ENCODE results near the gene OBSCN. TPM values are rescaled to one million over a fixed set of nuclear protein-coding genes. Genes with fewer than 3 reads are reported as not detected.

The OBSCN gene
- total and polyA plus RNA-seq, 2 of the 4 experiments (the other 2 are of a cell fraction) = 4.1 to 9.5 TPM

DNA sequence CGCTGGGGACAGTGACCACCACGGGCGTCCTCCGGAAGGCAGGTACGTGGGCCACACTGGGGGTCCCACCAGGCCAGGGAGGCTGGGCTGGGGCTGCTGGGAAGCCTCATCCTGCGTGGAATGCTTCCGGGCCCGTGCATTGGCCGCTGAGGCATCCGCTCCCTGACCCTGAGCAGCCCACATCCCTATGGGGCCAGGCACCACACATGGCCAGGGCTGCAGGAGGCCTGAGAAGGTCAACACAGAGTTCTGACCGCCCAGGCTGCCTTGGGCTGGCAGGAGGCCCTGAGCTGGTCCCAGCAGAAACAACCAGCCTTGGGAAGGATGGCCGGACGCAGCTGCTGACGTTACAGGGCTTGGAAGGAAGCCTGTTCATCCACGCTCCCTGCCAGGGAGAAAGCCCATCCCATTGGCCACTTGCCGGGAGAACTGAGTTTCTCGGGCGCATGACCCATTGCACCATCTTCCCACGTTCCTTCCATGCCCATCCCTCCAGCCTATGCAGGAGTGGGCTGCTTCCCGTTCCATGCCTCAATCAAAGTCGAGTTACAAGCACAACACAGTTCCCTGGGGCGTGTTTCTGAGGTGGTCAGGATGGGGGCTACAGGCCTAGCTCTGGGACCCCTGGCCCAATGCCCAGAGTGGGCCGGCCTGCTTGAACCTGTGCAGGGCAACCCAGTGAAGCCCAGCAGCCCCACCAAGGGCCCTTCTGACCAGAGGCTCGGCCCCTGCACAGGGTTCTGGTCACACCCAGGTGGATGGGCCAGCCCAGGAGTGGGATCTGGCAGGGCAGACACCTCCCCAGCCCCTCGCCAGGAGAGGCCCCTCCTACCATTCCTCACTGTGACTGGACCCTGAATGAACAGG, 167.1 kb downstream of the OBSCN start:
- Histone ChIP-seq H2AK5ac (ENCODE audit: low read depth, low read length) (peak overlapping the region; percentile 67), H3K4ac (ENCODE audit: low read depth, low read length) (peak overlapping the region; percentile 68), H3K4me3 (ENCODE audit: insufficient read depth, low read depth, low read length) (no peak overlapping the region), H4K20me1 (ENCODE audit: insufficient read depth, low read length) (no peaks in the 10 kb centered on the region), H4K8ac (ENCODE audit: low read depth in 2 of 2, low read length in 2 of 2) (peak overlapping the region in 1 of 2 experiments; percentile 85; a peak in 1 of 4 replicates), H4K91ac (ENCODE audit: insufficient read depth, low read depth, low read length) (peak overlapping the region; percentile 4; the same call in 1 of the 2 replicates), H3K9me1 (ENCODE audit: insufficient read depth, low read length) (peaks cover 8% of the 10 kb centered on the region; the same call in 1 of the 2 replicates), H3K9ac (ENCODE audit: low read depth, low read length) (no peak overlapping the region), H3K27me3 (ENCODE audit: control insufficient read depth, insufficient read depth, low read length) (no peaks in the 10 kb centered on the region), H3K79me1 (ENCODE audit: low read depth in 1 of 2, low read length in 2 of 2) (no peaks in the 10 kb centered on the region), H3K36me3 (ENCODE audit: control insufficient read depth, insufficient read depth, low read length) (peaks cover 3% of the 10 kb centered on the region; the same call in 1 of the 2 replicates), H3K56ac (ENCODE audit: extremely low read depth, insufficient read depth, low read length) (no peak overlapping the region), H4K5ac (ENCODE audit: low read depth, low read length) (peak overlapping the region; percentile 10; the same call in 1 of the 2 replicates), H2BK15ac (ENCODE audit: low read depth, low read length) (no peak overlapping the region), H3K14ac (replicated peaks; ENCODE audit: low read depth, low read length) (no peak overlapping the region; the same call in 1 of the 2 replicates), H3K27ac (ENCODE audit: insufficient read depth, low read length) (peak overlapping the region; percentile 65; the same call in 1 of the 2 replicates), H2BK120ac (ENCODE audit: low read depth, low read length) (peak overlapping the region; percentile 66; the same call in 1 of the 2 replicates), H3K18ac (ENCODE audit: low read depth, low read length) (peak overlapping the region; percentile 6; the same call in 1 of the 2 replicates), H3K23ac (ENCODE audit: low read depth, low read length) (no peak overlapping the region), H3K4me2 (ENCODE audit: low read depth, low read length) (no peak overlapping the region), H3K9me3 (ENCODE audit: control insufficient read depth, insufficient read depth, low read length) (no peaks in the 10 kb centered on the region; the same call in 1 of the 2 replicates), H2BK20ac (ENCODE audit: low read depth, low read length) (peak overlapping the region; percentile 53; the same call in 1 of the 2 replicates), H2AFZ (replicated peaks; ENCODE audit: low read length, poor library complexity) (peak overlapping the region; percentile 64), H3K4me1 (ENCODE audit: control insufficient read depth, insufficient read depth, low read length) (peaks cover 18% of the 10 kb centered on the region; the same call in 1 of the 2 replicates), H2BK5ac (ENCODE audit: low read depth, low read length, poor library complexity, severe bottlenecking) (no peak overlapping the region), H2AK9ac (replicated peaks; ENCODE audit: low read depth, low read length, poor library complexity) (peak overlapping the region; percentile 94)
- ATAC-seq (ENCODE audit: low read depth) (peak; percentile 70), DNase-seq (peak; percentile 94)
- ChIA-PET CTCF (no interaction called here), POLR2A (ENCODE audit: unreplicated experiment) (no interaction called here)
- WGBS, 2 experiments (ENCODE audit: extremely low coverage in 2 of 2, insufficient read length in 1 of 2) = 71% methylated on average over 10 of the region's 25 CpGs; no CpG with 5 or more reads in 1 of the 2 experiments
- dilution Hi-C loops (cut with HindIII; ENCODE audit: low sequenced_read_pairs, unreplicated experiment) = no loop called here
- in situ Hi-C loops (cut with MboI; ENCODE audit: low sequenced_read_pairs) = no loop called here
- intact Hi-C loops (cut with micrococcal nuclease) = loop anchor here (5.0 kb wide), 2 partner anchors 82 to 148 kb away; a partner anchor contains a TSS
- TF ChIP-seq NFE2L2 (IDR thresholded peaks at IDR 0.05; ENCODE audit: low read depth, low read length) = no peak
- TF ChIP-seq, protein P1, sequence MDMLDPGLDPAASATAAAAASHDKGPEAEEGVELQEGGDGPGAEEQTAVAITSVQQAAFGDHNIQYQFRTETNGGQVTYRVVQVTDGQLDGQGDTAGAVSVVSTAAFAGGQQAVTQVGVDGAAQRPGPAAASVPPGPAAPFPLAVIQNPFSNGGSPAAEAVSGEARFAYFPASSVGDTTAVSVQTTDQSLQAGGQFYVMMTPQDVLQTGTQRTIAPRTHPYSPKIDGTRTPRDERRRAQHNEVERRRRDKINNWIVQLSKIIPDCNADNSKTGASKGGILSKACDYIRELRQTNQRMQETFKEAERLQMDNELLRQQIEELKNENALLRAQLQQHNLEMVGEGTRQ (IDR thresholded peaks at IDR 0.05; ENCODE audit: low read depth, low read length) = peak; percentile 59
- TF ChIP-seq, protein P2, sequence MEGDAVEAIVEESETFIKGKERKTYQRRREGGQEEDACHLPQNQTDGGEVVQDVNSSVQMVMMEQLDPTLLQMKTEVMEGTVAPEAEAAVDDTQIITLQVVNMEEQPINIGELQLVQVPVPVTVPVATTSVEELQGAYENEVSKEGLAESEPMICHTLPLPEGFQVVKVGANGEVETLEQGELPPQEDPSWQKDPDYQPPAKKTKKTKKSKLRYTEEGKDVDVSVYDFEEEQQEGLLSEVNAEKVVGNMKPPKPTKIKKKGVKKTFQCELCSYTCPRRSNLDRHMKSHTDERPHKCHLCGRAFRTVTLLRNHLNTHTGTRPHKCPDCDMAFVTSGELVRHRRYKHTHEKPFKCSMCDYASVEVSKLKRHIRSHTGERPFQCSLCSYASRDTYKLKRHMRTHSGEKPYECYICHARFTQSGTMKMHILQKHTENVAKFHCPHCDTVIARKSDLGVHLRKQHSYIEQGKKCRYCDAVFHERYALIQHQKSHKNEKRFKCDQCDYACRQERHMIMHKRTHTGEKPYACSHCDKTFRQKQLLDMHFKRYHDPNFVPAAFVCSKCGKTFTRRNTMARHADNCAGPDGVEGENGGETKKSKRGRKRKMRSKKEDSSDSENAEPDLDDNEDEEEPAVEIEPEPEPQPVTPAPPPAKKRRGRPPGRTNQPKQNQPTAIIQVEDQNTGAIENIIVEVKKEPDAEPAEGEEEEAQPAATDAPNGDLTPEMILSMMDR (conservative IDR thresholded peaks at IDR 0.05; ENCODE audit: low read depth, low read length) = no peak
- no peak for TF ChIP-seq RAD21 (IDR thresholded peaks at IDR 0.05; ENCODE audit: low read length)
- no peak for TF ChIP-seq RCOR1 (IDR thresholded peaks at IDR 0.05; ENCODE audit: insufficient replicate concordance, low read length)
- peak; percentile 55; the same call in 1 of the 2 replicates for TF ChIP-seq MXI1 (IDR thresholded peaks at IDR 0.05; ENCODE audit: borderline replicate concordance, low read depth, low read length)
- peak; percentile 91 for TF ChIP-seq CEBPB (IDR thresholded peaks at IDR 0.05; ENCODE audit: low read depth, low read length)
- TF ChIP-seq SMC3 (IDR thresholded peaks at IDR 0.05; ENCODE audit: low read depth, low read length) = no peak
- no peak for TF ChIP-seq RFX5 (IDR thresholded peaks at IDR 0.05; ENCODE audit: low read depth, low read length)
- no peak for TF ChIP-seq MAFK (IDR thresholded peaks at IDR 0.05; ENCODE audit: low read depth, low read length)
- no TSS peak for BruUV-seq (replicated peaks)
